CD4-positive, alpha-beta T cell (primary cell): Measurements from ENCODE around the gene RPL22. TPM values are rescaled to one million over a fixed set of nuclear protein-coding genes. Genes with fewer than 3 reads are reported as not detected.

Experiments used
- ATAC-seq: fragments of 200-7000 bp; cut with Tn5 transposase; one replicate; pipeline ENCODE4 v1.10.0; 2022; ENCODE audit warnings: mild to moderate bottlenecking; ENCODE audit not compliant: poor library complexity
- CTCF ChIA-PET: fragments of 350-600 bp; sonication (Branson Sonifier 250); formaldehyde crosslinking; loops from one replicate; lab custom pipeline; 2021; ENCODE audit warnings: antibody characterized with exemption, inconsistent platforms; lab: Charles Lee
- POLR2A ChIA-PET: fragments of 350-600 bp; sonication (Branson Sonifier 250); formaldehyde crosslinking; loops from one replicate; lab custom pipeline; 2021; ENCODE audit warnings: antibody characterized with exemption, inconsistent platforms; lab: Charles Lee
- DNase-seq, 14 experiments: peaks; one replicate each; pipeline ENCODE4 v3.0.0-alpha.2; 2013 to 2020; ENCODE audit warnings: mixed read lengths in 2 of 14
- H3K27ac ChIP-seq, 2 donors: one replicate each; pipeline versions ENCODE4 v1.5.1 to v1.7.0; 2013; ENCODE audit warnings: low read length in 2 of 2, low read depth in 1 of 2, mild to moderate bottlenecking in 1 of 2
- H3K27me3 ChIP-seq, 2 experiments: 1 replicate in 1 of 2; 2 replicates in 1 of 2; pipeline versions ENCODE4 v1.6.1 to v1.7.0; 2013; ENCODE audit warnings: low read length in 2 of 2, control low read depth in 1 of 2, mild to moderate bottlenecking in 1 of 2, moderate library complexity in 1 of 2; ENCODE audit not compliant: insufficient read depth in 2 of 2, control insufficient read depth in 1 of 2
- H3K36me3 ChIP-seq: one replicate; pipeline ENCODE4 v1.6.1; 2013; ENCODE audit warnings: low read length, control low read depth; ENCODE audit not compliant: insufficient read depth
- H3K4me1 ChIP-seq: one replicate; pipeline ENCODE4 v1.6.1; 2013; ENCODE audit warnings: low read length, control low read depth; ENCODE audit not compliant: insufficient read depth
- H3K4me3 ChIP-seq: one replicate; pipeline ENCODE4 v1.5.1; 2013; ENCODE audit warnings: mild to moderate bottlenecking, low read length, moderate library complexity
- H3K9me3 ChIP-seq, 2 experiments: 1 replicate in 1 of 2; 2 replicates in 1 of 2; pipeline versions ENCODE4 v1.6.1 to v1.7.0; 2013; ENCODE audit warnings: low read length in 2 of 2, mild to moderate bottlenecking in 2 of 2, control low read depth in 1 of 2, moderate library complexity in 1 of 2; ENCODE audit not compliant: control insufficient read depth in 1 of 2, insufficient read depth in 1 of 2
- H3K27ac Mint-ChIP-seq: one replicate; pipeline ENCODE4 v1.8.0; 2020; ENCODE audit warnings: mixed read lengths
- H3K27me3 Mint-ChIP-seq: one replicate; pipeline ENCODE4 v1.8.0; 2021; ENCODE audit warnings: mixed read lengths
- H3K36me3 Mint-ChIP-seq: one replicate; pipeline ENCODE4 v1.8.0; 2021; ENCODE audit warnings: low read depth, mixed read lengths
- H3K4me1 Mint-ChIP-seq: one replicate; pipeline ENCODE4 v1.8.0; 2021; ENCODE audit warnings: low read depth, mixed read lengths
- H3K4me3 Mint-ChIP-seq: one replicate; pipeline ENCODE4 v1.8.0; 2020; ENCODE audit warnings: mild to moderate bottlenecking, mixed read lengths
- H3K9me3 Mint-ChIP-seq: one replicate; pipeline ENCODE4 v1.8.0; 2020; ENCODE audit warnings: mixed read lengths
- intact Hi-C, 2 experiments: fragments of 100-400 bp; cut with DNase I in 1 of 2; cut with micrococcal nuclease in 1 of 2; formaldehyde crosslinking; loops; one replicate each; pipeline versions ENCODE4 v1.15.1 to v1.9.0; 2023 to 2025; cut with DNase I, micrococcal nuclease
- total RNA-seq, 174 experiments: library from RNA in 2 of 174; stranded (reverse) in 2 of 174; gene quantifications; one replicate each; pipeline ENCODE4 v1.2.3 and lab custom pipeline; 2021 to 2026
- TF ChIP-seq, protein P1 (sequence below): fragments of 200-600 bp; IDR thresholded peaks from one replicate; pipeline ENCODE4 v1.8.0; 2022; ENCODE audit warnings: antibody characterized with exemption, mild to moderate bottlenecking

Gene RPL22
- total RNA-seq, 2 experiments from 2014 or later = 620 to 652 TPM

GRCh38 chr1:6144175-6144574, 55.2 kb downstream of the RPL22 start:
- CTCF ChIA-PET = no interaction called here
- intact Hi-C loops = no loop called here
- ATAC-seq (no peak), DNase-seq (no peak)
- H3K4me3 Mint-ChIP-seq = no peak overlapping the region
- H3K4me1 Mint-ChIP-seq = peaks cover 9% of the 10 kb centered on the region
- TF ChIP-seq, protein P1, sequence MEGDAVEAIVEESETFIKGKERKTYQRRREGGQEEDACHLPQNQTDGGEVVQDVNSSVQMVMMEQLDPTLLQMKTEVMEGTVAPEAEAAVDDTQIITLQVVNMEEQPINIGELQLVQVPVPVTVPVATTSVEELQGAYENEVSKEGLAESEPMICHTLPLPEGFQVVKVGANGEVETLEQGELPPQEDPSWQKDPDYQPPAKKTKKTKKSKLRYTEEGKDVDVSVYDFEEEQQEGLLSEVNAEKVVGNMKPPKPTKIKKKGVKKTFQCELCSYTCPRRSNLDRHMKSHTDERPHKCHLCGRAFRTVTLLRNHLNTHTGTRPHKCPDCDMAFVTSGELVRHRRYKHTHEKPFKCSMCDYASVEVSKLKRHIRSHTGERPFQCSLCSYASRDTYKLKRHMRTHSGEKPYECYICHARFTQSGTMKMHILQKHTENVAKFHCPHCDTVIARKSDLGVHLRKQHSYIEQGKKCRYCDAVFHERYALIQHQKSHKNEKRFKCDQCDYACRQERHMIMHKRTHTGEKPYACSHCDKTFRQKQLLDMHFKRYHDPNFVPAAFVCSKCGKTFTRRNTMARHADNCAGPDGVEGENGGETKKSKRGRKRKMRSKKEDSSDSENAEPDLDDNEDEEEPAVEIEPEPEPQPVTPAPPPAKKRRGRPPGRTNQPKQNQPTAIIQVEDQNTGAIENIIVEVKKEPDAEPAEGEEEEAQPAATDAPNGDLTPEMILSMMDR = no peak
- H3K4me1 ChIP-seq = peaks cover 11% of the 10 kb centered on the region
- H3K27ac Mint-ChIP-seq = no peak overlapping the region
- H3K9me3 ChIP-seq = peaks cover 0 to 4% of the 10 kb centered on the region in 2 experiments
- no peaks in the 10 kb centered on the region for H3K9me3 Mint-ChIP-seq
- POLR2A ChIA-PET = interaction anchor here (0.6 kb wide), 1 partner anchor 44 kb away, joined by 3 read pairs; no protein-coding TSS in a partner anchor
- H3K27ac ChIP-seq = no peak overlapping the region
- H3K27me3 ChIP-seq = peaks cover 7 to 12% of the 10 kb centered on the region in 2 experiments
- no peaks in the 10 kb centered on the region for H3K36me3 Mint-ChIP-seq
- no peak overlapping the region for H3K4me3 ChIP-seq
- H3K27me3 Mint-ChIP-seq = peaks cover 8% of the 10 kb centered on the region
- no peaks in the 10 kb centered on the region for H3K36me3 ChIP-seq

DNA sequence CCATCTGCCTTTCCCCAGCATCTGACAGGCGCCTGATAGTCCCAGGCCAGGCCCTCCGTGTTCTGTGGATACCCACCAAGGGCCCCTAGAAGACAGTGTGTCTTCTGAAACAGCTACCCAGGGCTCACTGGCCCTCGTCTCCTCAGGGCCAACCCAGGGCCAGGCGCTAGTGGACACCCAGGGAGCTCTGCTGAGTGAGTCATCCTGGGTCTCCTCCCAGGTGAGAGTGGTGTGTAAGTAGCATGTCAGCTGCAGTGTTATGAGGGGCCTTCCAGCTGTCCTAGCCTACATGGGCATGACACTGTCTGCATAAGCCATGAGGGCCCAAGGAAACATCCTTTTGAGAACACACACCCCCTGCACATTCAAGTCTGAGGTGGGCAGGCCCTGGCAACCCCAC, 56.0 kb downstream of the RPL22 start:
- Histone ChIP-seq H3K9me3 (no peaks in the 10 kb centered on the region), H3K4me1 (peaks cover 4% of the 10 kb centered on the region), H3K27ac (no peak overlapping the region), H3K36me3 (no peaks in the 10 kb centered on the region), H3K4me3 (no peak overlapping the region), H3K27me3 (peaks cover 3 to 8% of the 10 kb centered on the region in 2 experiments)
- Mint-ChIP-seq H3K4me3 (no peak overlapping the region), H3K36me3 (no peaks in the 10 kb centered on the region), H3K27ac (no peak overlapping the region), H3K4me1 (peaks cover 6% of the 10 kb centered on the region), H3K9me3 (no peaks in the 10 kb centered on the region), H3K27me3 (peaks cover 6% of the 10 kb centered on the region)
- no peak for ATAC-seq
- TF ChIP-seq, protein P1 = no peak
- POLR2A ChIA-PET = no interaction called here
- CTCF ChIA-PET = no interaction called here
- intact Hi-C loops = no loop called here
- no peak for DNase-seq

GRCh38 chr1:6142734-6143133, 56.7 kb downstream of the RPL22 start:
- Histone ChIP-seq H3K36me3 (no peaks in the 10 kb centered on the region), H3K27ac (no peak overlapping the region), H3K4me1 (no peaks in the 10 kb centered on the region), H3K4me3 (no peak overlapping the region), H3K9me3 (no peaks in the 10 kb centered on the region), H3K27me3 (peaks cover 0 to 8% of the 10 kb centered on the region in 2 experiments)
- ATAC-seq = no peak
- DNase-seq = no peak
- Mint-ChIP-seq H3K27me3 (no peaks in the 10 kb centered on the region), H3K36me3 (no peaks in the 10 kb centered on the region), H3K27ac (no peak overlapping the region), H3K9me3 (no peaks in the 10 kb centered on the region), H3K4me1 (no peaks in the 10 kb centered on the region), H3K4me3 (no peak overlapping the region)
- TF ChIP-seq, protein P1 = no peak
- ChIA-PET CTCF (no interaction called here), POLR2A (no interaction called here)
- intact Hi-C loops = no loop called here
